Progenitor cell of endocrine pancreas (in vitro differentiated cells): ENCODE results near the gene CFAP73. TPM values are rescaled to one million over a fixed set of nuclear protein-coding genes. Genes with fewer than 3 reads are reported as not detected.

ENCODE experiments used
- DNase-seq: peaks from one replicate; pipeline ENCODE4 v3.0.0; 2021; ENCODE audit warnings: low spot score; ENCODE audit not compliant: unreplicated experiment
- H3K27ac Mint-ChIP-seq: 2 replicates; pipeline ENCODE4 v1.8.0; 2021; ENCODE audit warnings: mild to moderate bottlenecking, moderate library complexity, mixed read lengths
- H3K27me3 Mint-ChIP-seq: 2 replicates; pipeline ENCODE4 v1.8.0; 2021; ENCODE audit warnings: mixed read lengths
- H3K36me3 Mint-ChIP-seq: 2 replicates; pipeline ENCODE4 v1.8.0; 2022; ENCODE audit warnings: mixed read lengths; ENCODE audit not compliant: insufficient read depth
- H3K4me1 Mint-ChIP-seq: 2 replicates; pipeline ENCODE4 v1.8.0; 2021; ENCODE audit warnings: low read depth, mixed read lengths
- H3K4me3 Mint-ChIP-seq: 2 replicates; pipeline ENCODE4 v1.8.0; 2021; ENCODE audit warnings: low read depth, mild to moderate bottlenecking, moderate library complexity, mixed read lengths
- H3K9me3 Mint-ChIP-seq: 2 replicates; pipeline ENCODE4 v1.8.0; 2021; ENCODE audit warnings: low read depth, mixed read lengths
- total RNA-seq: library from RNA; stranded (reverse); gene quantifications from 2 replicates; pipeline ENCODE4 v1.2.1, GENCODE V29; 2021
- TF ChIP-seq, protein P1 (sequence below): fragments of 200-600 bp; sonication (generic); IDR thresholded peaks from one replicate; pipeline ENCODE4 v1.5.0; 2021; ENCODE audit warnings: antibody characterized with exemption, mild to moderate bottlenecking; ENCODE audit not compliant: unreplicated experiment

The CFAP73 gene
- total RNA-seq, 1 donor from 2014 or later: not detected

DNA sequence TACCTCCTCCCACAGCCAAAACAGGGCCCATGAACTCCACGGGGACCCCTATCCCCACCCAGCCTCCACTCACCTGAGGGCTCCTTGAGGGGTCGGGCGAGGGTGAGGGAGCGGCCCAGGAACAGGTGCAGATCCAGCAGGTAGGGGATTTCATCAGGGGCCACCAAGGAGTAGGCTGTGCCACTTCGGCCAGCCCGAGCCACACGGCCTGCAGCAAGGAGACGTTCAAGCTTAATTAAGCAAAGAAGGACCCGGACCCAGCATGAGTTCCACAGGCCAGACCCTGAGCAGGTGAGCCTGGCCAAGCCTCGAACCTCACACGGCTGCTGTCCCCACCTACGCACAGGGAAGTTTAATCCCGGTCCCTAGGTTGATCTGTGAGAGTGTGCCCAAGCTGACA, 20.2 kb downstream of the CFAP73 start:
- H3K27me3 Mint-ChIP-seq: no peaks in the 10 kb centered on the region
- H3K4me1 Mint-ChIP-seq: no peaks in the 10 kb centered on the region
- no peak overlapping the region for H3K4me3 Mint-ChIP-seq
- H3K9me3 Mint-ChIP-seq: no peaks in the 10 kb centered on the region
- H3K27ac Mint-ChIP-seq: no peak overlapping the region
- TF ChIP-seq, protein P1, sequence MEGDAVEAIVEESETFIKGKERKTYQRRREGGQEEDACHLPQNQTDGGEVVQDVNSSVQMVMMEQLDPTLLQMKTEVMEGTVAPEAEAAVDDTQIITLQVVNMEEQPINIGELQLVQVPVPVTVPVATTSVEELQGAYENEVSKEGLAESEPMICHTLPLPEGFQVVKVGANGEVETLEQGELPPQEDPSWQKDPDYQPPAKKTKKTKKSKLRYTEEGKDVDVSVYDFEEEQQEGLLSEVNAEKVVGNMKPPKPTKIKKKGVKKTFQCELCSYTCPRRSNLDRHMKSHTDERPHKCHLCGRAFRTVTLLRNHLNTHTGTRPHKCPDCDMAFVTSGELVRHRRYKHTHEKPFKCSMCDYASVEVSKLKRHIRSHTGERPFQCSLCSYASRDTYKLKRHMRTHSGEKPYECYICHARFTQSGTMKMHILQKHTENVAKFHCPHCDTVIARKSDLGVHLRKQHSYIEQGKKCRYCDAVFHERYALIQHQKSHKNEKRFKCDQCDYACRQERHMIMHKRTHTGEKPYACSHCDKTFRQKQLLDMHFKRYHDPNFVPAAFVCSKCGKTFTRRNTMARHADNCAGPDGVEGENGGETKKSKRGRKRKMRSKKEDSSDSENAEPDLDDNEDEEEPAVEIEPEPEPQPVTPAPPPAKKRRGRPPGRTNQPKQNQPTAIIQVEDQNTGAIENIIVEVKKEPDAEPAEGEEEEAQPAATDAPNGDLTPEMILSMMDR: no peak
- DNase-seq: no peak
- H3K36me3 Mint-ChIP-seq: peaks cover 20% of the 10 kb centered on the region

- Mint-ChIP-seq H3K27ac (no peak overlapping the region), H3K4me3 (no peak overlapping the region), H3K36me3 (peaks cover 22% of the 10 kb centered on the region), H3K4me1 (no peaks in the 10 kb centered on the region), H3K9me3 (no peaks in the 10 kb centered on the region), H3K27me3 (no peaks in the 10 kb centered on the region)
- TF ChIP-seq, protein P1: no peak
- DNase-seq: no peak
Measured at GRCh38 chr12:113170457-113170856, 20.9 kb downstream of the CFAP73 start.

DNA sequence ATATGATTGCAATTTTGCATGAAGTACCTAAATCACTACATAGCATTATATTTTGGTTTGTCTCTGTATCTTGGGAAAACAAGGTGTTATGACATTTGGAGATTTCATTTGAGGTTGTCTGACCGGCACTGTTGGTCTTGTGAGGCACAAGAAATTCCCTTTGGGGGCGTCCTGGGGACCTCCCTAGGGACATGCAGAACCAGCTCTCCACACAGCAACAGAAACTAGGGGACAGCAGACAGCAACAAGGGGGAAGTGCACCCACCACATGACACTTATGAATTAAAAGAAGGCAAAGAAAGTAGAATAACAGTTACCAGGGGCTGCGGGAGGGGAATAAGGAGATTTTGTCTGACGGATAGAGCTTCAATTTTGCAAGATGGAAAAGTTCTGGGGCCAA, 21.4 kb downstream of the CFAP73 start:
- Mint-ChIP-seq H3K27me3 (no peaks in the 10 kb centered on the region), H3K9me3 (no peaks in the 10 kb centered on the region), H3K27ac (no peak overlapping the region), H3K36me3 (peaks cover 22% of the 10 kb centered on the region), H3K4me3 (no peak overlapping the region), H3K4me1 (no peaks in the 10 kb centered on the region)
- TF ChIP-seq, protein P1: no peak
- DNase-seq: no peak

DNA sequence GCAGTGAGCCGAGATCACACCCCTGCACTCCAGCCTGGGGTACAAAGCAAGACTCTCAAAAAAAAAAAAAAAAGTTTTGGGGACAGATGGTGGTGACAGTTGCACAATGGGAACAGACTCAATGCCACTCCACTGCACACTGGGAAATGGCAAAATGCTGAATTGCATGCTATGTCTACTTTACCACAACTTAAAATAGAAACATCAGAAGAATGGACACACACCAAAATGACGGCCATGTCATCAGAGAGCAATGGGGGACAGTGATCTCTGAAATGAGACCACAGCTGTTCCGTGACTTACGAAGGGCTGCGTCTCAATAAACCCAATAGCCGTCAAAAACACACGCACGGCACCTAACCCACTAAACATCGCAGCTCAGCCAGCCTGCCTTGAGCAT, 22.0 kb downstream of the CFAP73 start:
- Mint-ChIP-seq H3K27ac (no peak overlapping the region), H3K4me3 (no peak overlapping the region), H3K9me3 (no peaks in the 10 kb centered on the region), H3K27me3 (no peaks in the 10 kb centered on the region), H3K4me1 (no peaks in the 10 kb centered on the region), H3K36me3 (peaks cover 24% of the 10 kb centered on the region)
- no peak for DNase-seq
- TF ChIP-seq, protein P1: no peak

DNA sequence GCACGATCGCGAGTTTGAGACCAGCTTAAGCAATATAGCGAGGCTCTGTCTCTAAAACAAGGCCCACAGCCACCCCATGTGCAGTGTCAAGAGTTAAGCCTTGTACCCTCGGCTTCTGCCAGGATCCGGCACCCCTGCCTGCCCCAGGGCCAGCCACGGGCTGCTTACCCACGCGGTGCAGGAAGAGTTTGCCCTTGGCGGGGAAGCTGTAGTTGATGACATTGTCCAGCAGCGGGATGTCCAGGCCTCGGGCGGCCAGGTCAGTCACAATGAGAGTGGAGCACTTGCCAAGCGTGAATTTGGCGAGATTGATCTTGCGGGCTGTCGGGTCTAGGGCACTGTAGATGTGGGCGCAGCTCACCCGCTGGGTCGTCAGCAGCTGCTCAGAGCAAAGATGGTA, 22.7 kb downstream of the CFAP73 start:
- TF ChIP-seq, protein P1: no peak
- Mint-ChIP-seq H3K36me3 (peaks cover 30% of the 10 kb centered on the region), H3K4me3 (no peak overlapping the region), H3K9me3 (no peaks in the 10 kb centered on the region), H3K27ac (no peak overlapping the region), H3K27me3 (no peaks in the 10 kb centered on the region), H3K4me1 (no peaks in the 10 kb centered on the region)
- no peak for DNase-seq
